ENCODE data around the gene NME4.
A peak's percentile ranks its signal among the peaks of the same experiment; 100 is the strongest.

NME4 gene

GRCh38 chr16:401468-402348 is 4.7 kb downstream of the NME4 start, which contains the start of gene DECR2:
TSS of gene DECR2 (plus strand) at chr16:401885. CDS start at chr16:401964, 79 bp downstream.
- Histone ChIP-seq H3K14ac (ENCODE audit: low read length in 2 of 2) (peak within 1 kb of the TSS in 1 of 2 experiments; percentile 91), H3K9me3 (ENCODE audit: control insufficient read depth, low read length) (no peaks in the 10 kb centered on the region), H4K91ac (ENCODE audit: low read length) (peak within 1 kb of the TSS; percentile 95), H3K9ac (ENCODE audit: low read length) (peak within 1 kb of the TSS; percentile 91), H3K27me3 (ENCODE audit: control insufficient read depth in 1 of 2, insufficient read depth in 1 of 2, low read length in 2 of 2) (no peaks in the 10 kb centered on the region), H3K4ac (ENCODE audit: low read depth in 1 of 2, low read length in 2 of 2) (peak within 1 kb of the TSS; percentile 66 to 99), H3K36me3 (ENCODE audit: control insufficient read depth in 1 of 2, insufficient read depth in 2 of 2, low read depth in 1 of 2, low read length in 2 of 2) (peaks cover 15 to 29% of the 10 kb centered on the region in 2 experiments), H2AFZ (ENCODE audit: low read depth, low read length) (peak within 1 kb of the TSS; percentile 92), H3K4me1 (ENCODE audit: control insufficient read depth, insufficient read depth, low read depth, low read length) (peaks cover 28% of the 10 kb centered on the region), H3K4me2 (ENCODE audit: low read length, poor library complexity, severe bottlenecking) (peak within 1 kb of the TSS; percentile 80), H3K18ac (ENCODE audit: low read depth in 1 of 2, low read length in 2 of 2) (peak within 1 kb of the TSS; percentile 96), H4K8ac (ENCODE audit: low read length) (peak within 1 kb of the TSS; percentile 81), H3K27ac (ENCODE audit: low read length, poor library complexity, severe bottlenecking) (peak within 1 kb of the TSS; percentile 64), H2BK12ac (ENCODE audit: low read length in 2 of 2) (peak within 1 kb of the TSS in 1 of 2 experiments; percentile 80), H2BK120ac (ENCODE audit: low read depth, low read length) (peak within 1 kb of the TSS; percentile 71), H2BK15ac (ENCODE audit: low read depth, poor library complexity, severe bottlenecking) (peak within 1 kb of the TSS; percentile 76), H3K23ac (ENCODE audit: low read length in 2 of 2) (peak within 1 kb of the TSS in 1 of 2 experiments; percentile 29), H3K79me1 (replicated peaks; ENCODE audit: low read length, poor library complexity, severe bottlenecking) (peaks cover 10% of the 10 kb centered on the region), H3K4me3 (ENCODE audit: insufficient read depth in 1 of 2, low read depth in 1 of 2, low read length in 2 of 2) (peak within 1 kb of the TSS; percentile 85), H2BK5ac (ENCODE audit: low read depth, low read length, poor library complexity, severe bottlenecking) (no peak within 1 kb of the TSS), H2AK5ac (ENCODE audit: low read length, severe bottlenecking) (no peak within 1 kb of the TSS)
- WGBS, result under 1% methylated on average over 49 of the region's 91 CpGs
- peak; percentile 87 for DNase-seq

GRCh38 chr16:404971-405486 is 8.0 kb downstream of the NME4 start:
- Histone ChIP-seq H2AK5ac (ENCODE audit: low read length, severe bottlenecking) (no peak overlapping the region), H2BK5ac (ENCODE audit: low read depth, low read length, poor library complexity, severe bottlenecking) (no peak overlapping the region), H2AFZ (ENCODE audit: low read depth, low read length) (no peak overlapping the region), H3K4me3 (ENCODE audit: insufficient read depth in 1 of 2, low read depth in 1 of 2, low read length in 2 of 2) (no peak overlapping the region), H3K4me1 (ENCODE audit: control insufficient read depth, insufficient read depth, low read depth, low read length) (peaks cover 11% of the 10 kb centered on the region), H3K4ac (ENCODE audit: low read depth in 1 of 2, low read length in 2 of 2) (no peak overlapping the region), H3K18ac (ENCODE audit: low read depth in 1 of 2, low read length in 2 of 2) (no peak overlapping the region), H4K91ac (ENCODE audit: low read length) (no peak overlapping the region), H3K9me3 (ENCODE audit: control insufficient read depth, low read length) (no peaks in the 10 kb centered on the region), H4K8ac (ENCODE audit: low read length) (no peak overlapping the region), H3K27me3 (ENCODE audit: control insufficient read depth in 1 of 2, insufficient read depth in 1 of 2, low read length in 2 of 2) (no peaks in the 10 kb centered on the region), H2BK120ac (ENCODE audit: low read depth, low read length) (no peak overlapping the region), H2BK15ac (ENCODE audit: low read depth, poor library complexity, severe bottlenecking) (no peak overlapping the region), H3K79me1 (replicated peaks; ENCODE audit: low read length, poor library complexity, severe bottlenecking) (peaks cover 8% of the 10 kb centered on the region), H2BK12ac (ENCODE audit: low read length in 2 of 2) (no peak overlapping the region), H3K14ac (ENCODE audit: low read length in 2 of 2) (no peak overlapping the region), H3K23ac (ENCODE audit: low read length in 2 of 2) (no peak overlapping the region), H3K36me3 (ENCODE audit: control insufficient read depth in 1 of 2, insufficient read depth in 2 of 2, low read depth in 1 of 2, low read length in 2 of 2) (peaks cover 12 to 28% of the 10 kb centered on the region in 2 experiments), H3K27ac (ENCODE audit: low read length, poor library complexity, severe bottlenecking) (no peak overlapping the region), H3K9ac (ENCODE audit: low read length) (no peak overlapping the region), H3K4me2 (ENCODE audit: low read length, poor library complexity, severe bottlenecking) (no peak overlapping the region)
- DNase-seq, result no peak
- WGBS, result 96% methylated on average over 12 of the region's 12 CpGs

- Histone ChIP-seq H4K8ac (ENCODE audit: low read length) (peak overlapping the region; percentile 45), H2BK12ac (ENCODE audit: low read length in 2 of 2) (no peak overlapping the region), H3K9me3 (ENCODE audit: control insufficient read depth, low read length) (no peaks in the 10 kb centered on the region), H3K9ac (ENCODE audit: low read length) (no peak overlapping the region), H3K4me3 (ENCODE audit: insufficient read depth in 1 of 2, low read depth in 1 of 2, low read length in 2 of 2) (no peak overlapping the region), H2AFZ (ENCODE audit: low read depth, low read length) (no peak overlapping the region), H3K4me1 (ENCODE audit: control insufficient read depth, insufficient read depth, low read depth, low read length) (peaks cover 6% of the 10 kb centered on the region), H3K14ac (ENCODE audit: low read length in 2 of 2) (no peak overlapping the region), H3K27ac (ENCODE audit: low read length, poor library complexity, severe bottlenecking) (no peak overlapping the region), H2AK5ac (ENCODE audit: low read length, severe bottlenecking) (no peak overlapping the region), H2BK5ac (ENCODE audit: low read depth, low read length, poor library complexity, severe bottlenecking) (no peak overlapping the region), H3K27me3 (ENCODE audit: control insufficient read depth in 1 of 2, insufficient read depth in 1 of 2, low read length in 2 of 2) (no peaks in the 10 kb centered on the region), H4K91ac (ENCODE audit: low read length) (no peak overlapping the region), H3K18ac (ENCODE audit: low read depth in 1 of 2, low read length in 2 of 2) (no peak overlapping the region), H2BK15ac (ENCODE audit: low read depth, poor library complexity, severe bottlenecking) (no peak overlapping the region), H3K36me3 (ENCODE audit: control insufficient read depth in 1 of 2, insufficient read depth in 2 of 2, low read depth in 1 of 2, low read length in 2 of 2) (peaks cover 10 to 26% of the 10 kb centered on the region in 2 experiments), H3K23ac (ENCODE audit: low read length in 2 of 2) (no peak overlapping the region), H2BK120ac (ENCODE audit: low read depth, low read length) (no peak overlapping the region), H3K79me1 (replicated peaks; ENCODE audit: low read length, poor library complexity, severe bottlenecking) (peaks cover 5% of the 10 kb centered on the region), H3K4ac (ENCODE audit: low read depth in 1 of 2, low read length in 2 of 2) (no peak overlapping the region), H3K4me2 (ENCODE audit: low read length, poor library complexity, severe bottlenecking) (no peak overlapping the region)
- no peak for DNase-seq
- WGBS, result 86% methylated on average over 27 of the region's 27 CpGs
Observed at GRCh38 chr16:405548-406506, 8.8 kb downstream of the NME4 start.
